GM19035 (cell line): ENCODE data around the gene FBXO4.

Experiments
- ATAC-seq: cut with Tn5 transposase; IDR thresholded peaks from one replicate; pipeline ENCODE4 v1.9.1; 2021; ENCODE audit not compliant: unreplicated experiment

The FBXO4 gene, protein sequence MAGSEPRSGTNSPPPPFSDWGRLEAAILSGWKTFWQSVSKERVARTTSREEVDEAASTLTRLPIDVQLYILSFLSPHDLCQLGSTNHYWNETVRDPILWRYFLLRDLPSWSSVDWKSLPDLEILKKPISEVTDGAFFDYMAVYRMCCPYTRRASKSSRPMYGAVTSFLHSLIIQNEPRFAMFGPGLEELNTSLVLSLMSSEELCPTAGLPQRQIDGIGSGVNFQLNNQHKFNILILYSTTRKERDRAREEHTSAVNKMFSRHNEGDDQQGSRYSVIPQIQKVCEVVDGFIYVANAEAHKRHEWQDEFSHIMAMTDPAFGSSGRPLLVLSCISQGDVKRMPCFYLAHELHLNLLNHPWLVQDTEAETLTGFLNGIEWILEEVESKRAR

GRCh38 chr5:41924872-41925554 lies at the start of gene FBXO4:
TSS of gene FBXO4 (plus strand) at chr5:41925281. CDS start at chr5:41925310, 29 bp downstream.
- peak; percentile 95 for ATAC-seq

DNA sequence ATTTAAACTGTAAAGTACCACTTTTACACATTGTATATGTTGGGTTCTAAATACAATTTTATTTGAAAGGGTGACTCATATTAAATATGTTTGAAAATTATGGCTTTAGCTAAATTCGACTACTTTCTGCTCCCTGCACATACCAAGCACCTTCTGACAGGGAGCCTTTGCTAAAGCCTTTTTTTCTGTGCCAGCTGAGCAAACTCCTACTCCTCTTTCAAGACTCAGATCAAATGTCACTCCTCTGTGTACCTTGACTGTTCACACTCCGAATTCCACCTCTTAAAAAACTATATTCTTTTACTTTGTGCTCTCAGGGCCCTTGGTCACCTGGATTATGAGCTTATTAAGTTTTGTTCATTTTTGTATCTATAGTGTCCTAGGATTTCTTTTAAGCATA lies 48.4 kb upstream of the FBXO4 start:
- no peak for ATAC-seq

DNA sequence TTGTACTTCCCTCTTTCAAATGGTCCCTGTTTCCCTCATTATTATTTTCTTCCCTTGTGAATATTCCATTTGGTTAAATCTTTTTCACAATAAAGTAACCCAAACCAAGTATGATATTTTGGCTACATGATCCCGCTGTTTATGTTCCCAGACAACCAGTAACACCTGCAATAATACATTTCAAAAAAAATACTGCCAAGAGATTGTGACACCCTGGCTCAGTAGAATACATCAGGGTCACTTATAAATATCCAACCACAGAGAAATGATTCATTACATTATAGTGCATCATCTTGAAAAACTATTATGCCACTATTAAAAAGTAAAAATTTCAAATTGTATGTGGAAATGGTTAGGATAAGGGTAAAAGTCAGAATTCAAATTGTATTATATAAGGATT lies 47.7 kb upstream of the FBXO4 start:
- no peak for ATAC-seq

GRCh38 chr5:41878173-41878572 lies 46.9 kb upstream of the FBXO4 start:
- ATAC-seq: no peak

- no peak for ATAC-seq
These were observed 46.2 kb upstream of the FBXO4 start for GRCh38 chr5:41878643-41879478.

DNA sequence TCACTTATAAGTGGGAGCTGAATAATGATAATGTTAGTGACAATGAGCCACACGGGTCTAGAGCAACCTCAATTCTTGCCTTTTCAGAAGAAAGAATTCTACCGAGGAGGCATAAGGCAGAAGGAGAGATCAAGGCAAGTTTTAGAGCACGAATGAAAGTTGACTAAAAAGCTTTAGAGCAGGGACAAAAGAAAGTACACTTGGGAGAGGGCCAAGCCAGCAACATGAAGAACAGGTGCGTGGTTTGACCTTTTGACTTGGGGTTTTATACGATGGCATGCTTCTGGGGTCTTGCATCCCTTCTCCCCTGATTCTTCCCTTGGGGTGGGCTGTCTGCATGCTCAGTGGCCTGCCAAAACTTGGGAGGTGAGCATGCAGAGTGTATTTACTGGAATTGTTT lies 42.3 kb upstream of the FBXO4 start:
- ATAC-seq: no peak

DNA sequence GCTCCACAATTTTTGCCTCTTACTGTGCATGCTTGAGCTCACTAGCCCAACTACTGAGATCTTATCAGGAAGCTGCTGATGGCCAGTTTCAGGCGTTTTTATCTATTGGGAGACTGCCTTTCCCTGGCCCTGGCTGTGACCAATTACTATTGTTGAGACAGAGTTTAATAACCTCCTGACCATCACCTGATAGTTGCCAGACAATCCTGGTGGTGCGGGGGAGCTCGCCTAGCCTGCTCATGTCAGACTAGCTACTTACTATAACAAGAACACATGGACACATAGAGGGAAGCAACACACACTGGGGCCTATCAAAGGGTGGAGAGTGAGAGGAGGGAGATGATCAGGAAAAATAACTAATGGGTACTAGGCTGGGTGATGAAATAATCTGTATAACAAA lies 41.8 kb upstream of the FBXO4 start:
- no peak for ATAC-seq

GRCh38 chr5:41883936-41884335 lies 41.1 kb upstream of the FBXO4 start:
- ATAC-seq: no peak

GRCh38 chr5:41885286-41885685 lies 39.8 kb upstream of the FBXO4 start:
- no peak for ATAC-seq

DNA sequence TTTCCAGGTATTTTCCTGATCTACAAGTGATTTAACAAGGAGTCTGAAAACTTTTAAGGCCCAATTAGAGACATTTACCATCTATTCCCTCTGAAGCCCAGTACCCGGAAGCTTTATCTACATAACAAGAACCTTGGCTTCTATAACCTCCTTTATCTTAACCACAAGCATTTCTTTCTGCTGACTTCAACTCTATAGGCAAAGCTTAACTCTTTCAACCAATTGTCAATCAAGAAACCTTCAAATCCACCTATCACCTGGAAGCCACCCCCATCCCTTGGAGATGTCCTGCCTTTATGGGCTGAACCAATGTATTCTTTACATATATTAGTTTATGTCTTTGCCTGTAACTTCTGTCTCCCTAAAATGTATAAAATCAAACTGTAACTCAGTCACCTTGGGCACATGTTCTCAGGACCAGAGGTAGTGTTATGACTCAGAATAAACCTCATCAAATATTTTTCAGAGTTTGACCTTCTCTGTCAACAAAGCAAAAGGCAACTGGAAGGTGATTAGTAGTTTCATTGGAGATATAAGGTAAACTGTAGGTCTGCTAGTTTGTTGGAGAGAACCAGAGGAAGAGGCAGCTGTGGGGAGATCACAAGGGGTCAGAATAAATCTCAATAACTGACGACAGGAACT lies 33.9 kb upstream of the FBXO4 start:
- no peak for ATAC-seq

- ATAC-seq: no peak
These were observed 33.0 kb upstream of the FBXO4 start for GRCh38 chr5:41892031-41892430.

- ATAC-seq: no peak
These were observed 31.8 kb upstream of the FBXO4 start for GRCh38 chr5:41893074-41893851.

DNA sequence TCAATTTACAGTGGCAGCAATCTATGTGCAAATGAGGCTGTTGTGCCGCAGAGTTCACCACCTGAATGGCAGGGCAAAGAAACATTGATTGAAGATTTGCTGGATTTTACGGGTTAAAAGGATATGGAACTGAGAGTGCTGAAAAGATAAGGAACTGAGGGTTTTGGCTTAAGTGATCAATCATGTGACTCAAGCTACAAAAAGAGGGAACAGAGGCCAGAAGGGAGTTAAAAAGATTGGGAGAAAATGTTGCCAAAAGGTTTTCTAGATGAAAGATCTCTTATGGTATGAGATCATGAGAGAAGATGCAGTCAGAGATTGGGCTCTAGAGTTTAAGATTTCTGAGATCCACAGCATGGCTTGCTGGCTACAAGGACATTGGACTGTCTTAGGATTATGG lies 28.9 kb upstream of the FBXO4 start:
- no peak for ATAC-seq

DNA sequence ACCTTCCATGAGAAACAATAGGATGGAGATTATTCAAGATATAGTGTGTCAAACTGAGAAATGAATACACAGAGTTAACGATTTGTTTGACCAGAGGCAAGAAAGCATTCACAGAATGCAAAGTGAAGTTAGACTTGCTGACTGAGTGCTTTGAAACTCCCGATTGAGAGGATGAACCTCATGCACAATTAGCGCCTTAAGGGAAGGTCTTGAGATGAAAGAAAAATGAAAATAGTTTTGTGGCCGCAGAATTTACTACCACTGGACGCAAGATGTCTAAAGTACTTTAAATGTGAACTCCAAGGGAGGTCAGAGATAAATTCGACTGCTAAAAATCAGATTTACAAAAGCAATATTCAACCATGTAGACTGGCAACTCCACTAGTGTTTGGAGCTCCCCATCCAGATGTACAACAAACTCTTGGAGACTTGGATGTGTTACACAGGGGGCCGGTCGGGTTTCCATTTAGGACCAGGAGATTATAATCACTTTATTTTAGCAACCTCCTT lies 21.6 kb upstream of the FBXO4 start:
- no peak for ATAC-seq

DNA sequence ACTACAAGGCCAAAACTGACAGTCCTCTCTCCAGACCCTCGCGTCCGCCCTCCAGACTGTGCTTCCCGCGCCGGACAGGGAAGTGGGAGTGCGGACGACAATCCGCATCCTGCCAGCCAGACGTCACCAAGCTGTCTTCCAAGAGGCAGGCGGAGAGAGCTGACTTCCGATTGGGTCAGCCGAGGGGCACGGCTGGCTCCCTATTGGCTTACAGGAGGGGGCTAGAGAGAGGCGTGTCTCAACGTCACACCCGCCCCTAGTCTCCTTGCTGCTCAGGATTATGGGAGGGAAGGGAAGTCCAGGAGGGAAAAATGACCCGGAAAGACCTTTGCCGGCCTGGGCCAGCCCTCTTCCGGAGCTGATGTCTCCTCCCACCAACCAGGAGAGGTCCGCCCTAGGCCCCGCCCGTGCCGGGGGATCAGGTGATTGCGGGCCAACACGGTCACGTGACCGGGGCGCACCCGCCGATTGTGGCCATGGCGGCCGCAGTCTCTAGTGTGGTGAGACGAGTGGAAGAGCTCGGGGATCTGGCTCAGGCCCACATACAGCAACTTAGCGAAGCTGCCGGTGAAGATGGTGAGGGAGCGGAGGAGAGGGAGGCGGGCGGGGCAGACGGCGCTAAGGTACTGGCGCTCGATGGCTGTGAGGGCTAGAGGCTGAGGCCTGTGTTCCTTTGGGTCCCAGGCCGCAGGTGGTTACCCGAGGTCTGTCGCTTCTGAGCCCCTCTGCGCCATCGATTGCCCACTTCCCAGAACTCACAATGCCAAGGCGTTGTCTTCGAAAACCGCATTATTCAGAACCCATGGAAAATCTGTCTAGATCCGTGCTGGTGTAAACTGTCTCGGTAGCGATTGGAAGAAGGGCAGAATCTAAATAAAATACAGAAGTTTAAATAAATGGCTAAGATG lies 20.9 kb upstream of the FBXO4 start, which contains the start of gene RIMOC1:
Gene RIMOC1 (plus strand): TSS at position 453 of the 908 bp plus-strand sequence. CDS start 24 bp downstream, at position 477.
- peak; percentile 99 for ATAC-seq

DNA sequence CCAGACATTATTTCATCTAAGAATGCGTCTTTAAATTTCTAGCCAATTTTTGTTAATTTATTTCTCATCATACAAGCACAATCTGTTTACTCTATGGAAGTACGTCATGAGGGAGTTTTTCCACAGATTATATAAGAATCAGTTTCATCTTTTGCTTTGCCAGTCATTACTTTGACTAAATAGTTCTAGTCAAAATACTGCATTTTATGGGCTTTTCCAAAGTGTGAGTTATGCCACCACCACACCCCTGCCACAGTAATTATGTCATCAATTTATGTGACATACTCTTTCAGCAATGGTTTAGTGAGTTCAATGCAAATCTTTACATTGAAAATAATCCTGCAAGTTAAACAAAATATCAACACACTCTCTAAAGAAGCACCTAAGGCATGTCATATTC lies 18.9 kb upstream of the FBXO4 start:
- no peak for ATAC-seq

DNA sequence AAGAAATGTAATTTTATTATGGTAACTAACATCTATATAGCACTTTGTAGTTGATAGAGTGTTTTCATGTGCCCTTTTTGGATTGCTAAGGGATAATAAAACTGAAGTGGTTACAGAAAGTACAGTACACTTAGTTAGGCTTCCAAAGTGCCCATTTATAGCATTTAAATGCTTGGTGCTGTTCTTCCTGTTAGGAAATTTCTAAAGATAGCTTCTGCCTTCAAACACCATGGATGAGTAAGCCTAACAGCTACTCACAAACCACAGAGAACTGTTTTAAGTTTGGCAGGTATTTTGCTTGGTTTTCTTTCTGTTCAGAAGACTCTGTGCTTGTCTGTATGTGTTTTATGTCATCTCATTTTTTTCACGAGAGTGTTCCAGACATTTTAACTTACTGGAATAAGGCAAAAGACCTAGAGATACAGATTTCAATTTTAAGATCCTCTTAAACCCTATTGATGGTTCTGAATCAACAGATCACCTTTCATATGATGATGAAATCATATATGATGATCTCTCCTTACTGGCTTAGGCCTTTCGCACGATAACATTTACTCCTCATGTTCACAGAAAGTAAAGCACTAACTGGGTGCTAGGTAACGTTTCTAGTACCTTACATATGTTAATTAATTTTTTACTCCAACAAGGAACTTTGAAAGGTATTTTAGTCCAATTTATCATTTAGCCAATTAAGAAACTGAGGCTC lies 16.6 kb upstream of the FBXO4 start:
- no peak for ATAC-seq

DNA sequence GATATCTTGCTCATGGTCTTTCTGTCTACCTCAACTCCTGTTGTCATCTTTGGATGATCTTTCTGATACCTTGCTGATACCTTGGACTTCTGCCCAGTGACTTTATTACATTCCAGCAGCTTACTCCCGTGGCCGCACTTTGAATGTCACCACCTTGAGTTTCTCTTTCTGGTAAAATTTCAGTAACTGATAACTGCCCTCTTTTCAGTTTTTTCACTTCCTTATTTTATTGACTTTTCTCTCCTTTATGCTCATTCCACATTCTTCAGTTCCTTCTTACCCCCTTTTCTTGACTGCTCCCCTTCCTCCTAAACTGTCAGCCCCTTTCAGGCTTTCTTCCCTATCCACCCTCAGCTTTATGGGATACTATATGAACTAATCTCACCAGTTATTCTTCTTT lies 7.0 kb upstream of the FBXO4 start:
- ATAC-seq: no peak
